ENCODE measurements around the gene GSTA3. TPM values are rescaled to one million over a fixed set of nuclear protein-coding genes. Genes with fewer than 3 reads are reported as not detected.

GSTA3 gene
- total and polyA plus RNA-seq, 2 donors (not counting 3 experiments of a cell fraction or from before 2014, with no cell fraction given), result not detected

- Histone ChIP-seq H3K4me1 (ENCODE audit: control insufficient read depth, extremely low read depth, insufficient read depth, low read length) (no peaks in the 10 kb centered on the region), H3K9me1 (replicated peaks; ENCODE audit: control insufficient read depth, extremely low read depth, insufficient read depth, low read length) (no peaks in the 10 kb centered on the region), H3K9ac (replicated peaks; ENCODE audit: extremely low read depth, insufficient read depth, low read length) (no peak overlapping the region), H2AFZ (ENCODE audit: low read depth, low read length) (no peak overlapping the region), H3K79me2 (ENCODE audit: control insufficient read depth, insufficient read depth, low read length) (no peaks in the 10 kb centered on the region), H3K4me2 (ENCODE audit: insufficient read depth, low read length) (no peak overlapping the region), H3K27me3 (ENCODE audit: control insufficient read depth in 2 of 2, insufficient read depth in 2 of 2, low read length in 2 of 2) (no peaks in the 10 kb centered on the region), H4K20me1 (replicated peaks; ENCODE audit: control insufficient read depth, extremely low read depth, insufficient read depth, low read length) (no peaks in the 10 kb centered on the region), H3K9me3 (replicated peaks; ENCODE audit: control insufficient read depth, insufficient read depth, low read length) (no peaks in the 10 kb centered on the region), H3K36me3 (ENCODE audit: control insufficient read depth in 2 of 2, extremely low read depth in 1 of 2, insufficient read depth in 2 of 2, low read length in 2 of 2) (no peaks in the 10 kb centered on the region), H3K4me3 (replicated peaks in 1 of 3; ENCODE audit: insufficient read depth in 1 of 3, low read depth in 1 of 3, low read length in 3 of 3) (no peak overlapping the region), H3K27ac (ENCODE audit: insufficient read depth, low read depth, low read length) (no peak overlapping the region)
- DNase-seq (ENCODE audit: low read depth, low spot score) (no peak), FAIRE-seq (no peak)
- ChIA-PET POLR2A (no interaction called here), CTCF (no interaction called here)
- intact Hi-C loops (cut with micrococcal nuclease), result no loop called here
- TF ChIP-seq FOS (IDR thresholded peaks at IDR 0.05; ENCODE audit: borderline replicate concordance, insufficient read depth, low read length) (no peak), MYC (IDR thresholded peaks at IDR 0.05; ENCODE audit: low read depth, low read length) (no peak), JUN (IDR thresholded peaks at IDR 0.05; ENCODE audit: borderline replicate concordance, insufficient read depth, insufficient read length, low read depth) (no peak), POLR2AphosphoS5 (IDR thresholded peaks at IDR 0.05; ENCODE audit: insufficient read depth, low read depth, low read length) (no peak), POLR2A (IDR thresholded peaks at IDR 0.05; ENCODE audit: low read depth, low read length) (no peak), CTCF (IDR thresholded peaks at IDR 0.05; ENCODE audit: extremely low read depth in 1 of 2, insufficient read depth in 1 of 2, low read depth in 1 of 2, low read length in 2 of 2) (no peak), EZH2 (IDR thresholded peaks at IDR 0.05; ENCODE audit: borderline replicate concordance, low read depth, low read length, severe bottlenecking) (no peak), MAX (IDR thresholded peaks at IDR 0.05; ENCODE audit: insufficient read depth, insufficient read length) (no peak), GATA2 (IDR thresholded peaks at IDR 0.05; ENCODE audit: insufficient read depth, insufficient read length, low read depth, low read length) (no peak)
- BruUV-seq (replicated peaks), result no TSS peak
- dilution Hi-C loops (cut with MboI; ENCODE audit: extremely low pct_ligation_motif_present, low sequenced_read_pairs), result no loop called here
These were observed 60.4 kb downstream of the GSTA3 start for GRCh38 chr6:52849137-52849536.

Other genes with a start within 250 kb of the GSTA3 start
- gene TMEM14A, start 238.6 kb downstream of the GSTA3 start, total RNA-seq, result 19.5 and 22.5 TPM in 2 replicates
- 21.3 and 33.7 TPM in 2 replicates for gene TMEM14A, start 238.6 kb downstream of the GSTA3 start, polyA plus RNA-seq
- gene GSTA2, start 146.2 kb downstream of the GSTA3 start, total RNA-seq, result not detected in 2 replicates
- not detected in 2 replicates for gene GSTA2, start 146.2 kb downstream of the GSTA3 start, polyA plus RNA-seq
- gene GSTA1, start 105.9 kb downstream of the GSTA3 start, total RNA-seq, result not detected in 2 replicates
- gene GSTA1, start 105.9 kb downstream of the GSTA3 start, polyA plus RNA-seq, result not detected in 2 replicates
- gene GSTA5, start 68.9 kb downstream of the GSTA3 start, total RNA-seq, result not detected in 2 replicates
- gene GSTA5, start 68.9 kb downstream of the GSTA3 start, polyA plus RNA-seq, result not detected in 2 replicates
- 15.0 and 17.9 TPM in 2 replicates for gene GSTA4, start 85.6 kb upstream of the GSTA3 start, total RNA-seq
- gene GSTA4, start 85.6 kb upstream of the GSTA3 start, polyA plus RNA-seq, result 15.6 and 24.6 TPM in 2 replicates
- gene CILK1, start 152.1 kb upstream of the GSTA3 start, total RNA-seq, result 9.0 and 9.3 TPM in 2 replicates
- 4.2 and 5.1 TPM in 2 replicates for gene CILK1, start 152.1 kb upstream of the GSTA3 start, polyA plus RNA-seq
- 58.9 and 67.3 TPM in 2 replicates for gene FBXO9, start 155.7 kb upstream of the GSTA3 start, total RNA-seq
- gene FBXO9, start 155.7 kb upstream of the GSTA3 start, polyA plus RNA-seq, result 48.1 and 63.5 TPM in 2 replicates
- not detected in 2 replicates for gene GCM1, start 239.1 kb upstream of the GSTA3 start, total RNA-seq
- gene GCM1, start 239.1 kb upstream of the GSTA3 start, polyA plus RNA-seq, result not detected in 2 replicates